Osteoblast (primary cell): ENCODE results near the gene REEP5. TPM values are rescaled to one million over a fixed set of nuclear protein-coding genes. Genes with fewer than 3 reads are reported as not detected.

ENCODE experiments used
- DNase-seq: peaks from one replicate; pipeline ENCODE4 v3.0.0; 2011; ENCODE audit warnings: low spot score, mixed read lengths; ENCODE audit not compliant: insufficient read length; ENCODE audit errors: missing footprints
- H2AFZ ChIP-seq: 2 replicates; pipeline ENCODE4 v1.6.0; 2011; ENCODE audit warnings: mild to moderate bottlenecking, low read length
- H3K27ac ChIP-seq: 2 replicates; pipeline ENCODE4 v1.5.1; 2011; ENCODE audit warnings: mild to moderate bottlenecking, low read depth, low read length, moderate library complexity
- H3K27me3 ChIP-seq: 2 replicates; pipeline ENCODE4 v1.6.0; 2012; ENCODE audit warnings: mild to moderate bottlenecking, control low read depth, inconsistent platforms, low read length, moderate library complexity; ENCODE audit not compliant: insufficient read depth
- H3K36me3 ChIP-seq: 2 replicates; pipeline ENCODE4 v1.5.1; 2011; ENCODE audit warnings: mild to moderate bottlenecking, low read length, control low read depth, moderate library complexity; ENCODE audit not compliant: insufficient read depth
- H3K4me1 ChIP-seq: 2 replicates; pipeline ENCODE4 v1.5.1; 2011; ENCODE audit warnings: mild to moderate bottlenecking, low read length, control low read depth, moderate library complexity; ENCODE audit not compliant: insufficient read depth
- H3K4me2 ChIP-seq: 2 replicates; pipeline ENCODE4 v1.6.0; 2011; ENCODE audit warnings: mild to moderate bottlenecking, low read length; ENCODE audit not compliant: insufficient read depth
- H3K4me3 ChIP-seq: fragments of 200-600 bp; sonication (generic); 3 replicates; pipeline ENCODE4 v1.5.1; 2012; ENCODE audit warnings: mild to moderate bottlenecking, low read length, inconsistent platforms; ENCODE audit not compliant: insufficient read depth
- H3K79me2 ChIP-seq: 2 replicates; pipeline ENCODE4 v1.6.0; 2012; ENCODE audit warnings: mild to moderate bottlenecking, low read length, control low read depth, inconsistent platforms; ENCODE audit not compliant: insufficient read depth
- H3K9me3 ChIP-seq: 2 replicates; pipeline ENCODE4 v1.5.1; 2011; ENCODE audit warnings: low read depth, low read length, control low read depth
- H4K20me1 ChIP-seq: 2 replicates; pipeline ENCODE4 v1.6.0; 2012; ENCODE audit warnings: mild to moderate bottlenecking, low read length, control low read depth; ENCODE audit not compliant: insufficient read depth
- CTCF ChIP-seq: IDR thresholded peaks from 2 replicates; pipeline ENCODE4 v1.5.1; 2011; ENCODE audit warnings: mild to moderate bottlenecking, low read depth, low read length, moderate library complexity; ENCODE audit errors: extremely low read depth
- total RNA-seq: library from RNA; depleted of rRNA; stranded (reverse); fragments of >200 nt; gene quantifications from 2 replicates; pipeline ENCODE4 v1.2.3, GENCODE V29; 2012

Gene REEP5
- total RNA-seq, 1 donor: 37.3 TPM

GRCh38 chr5:112933105-112933504 lies 11.1 kb upstream of the REEP5 start:
- no peak overlapping the region for H3K27ac ChIP-seq
- no peak overlapping the region for H2AFZ ChIP-seq
- H3K4me2 ChIP-seq: no peak overlapping the region
- no peaks in the 10 kb centered on the region for H3K9me3 ChIP-seq
- H3K4me1 ChIP-seq: peaks cover 19% of the 10 kb centered on the region
- H3K27me3 ChIP-seq: no peaks in the 10 kb centered on the region
- TF ChIP-seq CTCF: no peak
- no peaks in the 10 kb centered on the region for H3K36me3 ChIP-seq
- H3K79me2 ChIP-seq: no peaks in the 10 kb centered on the region
- H3K4me3 ChIP-seq: no peak overlapping the region
- DNase-seq: no peak
- H4K20me1 ChIP-seq: no peaks in the 10 kb centered on the region

DNA sequence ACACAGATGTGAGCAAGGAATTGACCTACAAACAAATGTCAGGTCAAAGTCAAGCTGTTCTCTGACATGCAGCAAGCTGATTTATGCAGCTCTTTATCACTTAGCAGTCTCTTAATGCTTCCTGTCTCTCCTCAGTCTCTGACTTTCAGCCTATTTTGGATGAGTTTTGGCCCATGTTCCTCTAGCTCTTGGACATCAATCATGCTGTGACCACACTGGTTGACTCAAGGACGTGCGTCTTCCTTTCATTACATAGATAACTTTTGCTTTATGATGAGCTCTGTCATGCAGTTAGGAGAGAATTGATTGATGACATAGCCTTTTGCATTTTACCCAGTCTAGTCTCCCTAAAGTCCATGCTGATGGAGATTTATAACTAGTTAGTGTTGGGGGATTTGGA lies 9.4 kb upstream of the REEP5 start:
- Histone ChIP-seq H3K4me1 (peaks cover 19% of the 10 kb centered on the region), H2AFZ (no peak overlapping the region), H3K4me3 (no peak overlapping the region), H3K4me2 (no peak overlapping the region), H3K9me3 (no peaks in the 10 kb centered on the region), H3K27me3 (no peaks in the 10 kb centered on the region), H3K27ac (no peak overlapping the region), H3K79me2 (no peaks in the 10 kb centered on the region), H3K36me3 (no peaks in the 10 kb centered on the region), H4K20me1 (no peaks in the 10 kb centered on the region)
- no peak for DNase-seq
- no peak for TF ChIP-seq CTCF

- TF ChIP-seq CTCF: no peak
- H3K4me1 ChIP-seq: peaks cover 16% of the 10 kb centered on the region
- no peak for DNase-seq
Observed at GRCh38 chr5:112930082-112930344, 8.0 kb upstream of the REEP5 start.

GRCh38 chr5:112929336-112930081 lies 7.5 kb upstream of the REEP5 start:
- Histone ChIP-seq H3K9me3 (no peaks in the 10 kb centered on the region), H3K36me3 (no peaks in the 10 kb centered on the region), H2AFZ (no peak overlapping the region), H3K4me2 (no peak overlapping the region), H3K79me2 (no peaks in the 10 kb centered on the region), H3K27ac (no peak overlapping the region), H3K4me1 (peaks cover 16% of the 10 kb centered on the region), H4K20me1 (no peaks in the 10 kb centered on the region), H3K27me3 (no peaks in the 10 kb centered on the region), H3K4me3 (no peak overlapping the region)
- no peak for DNase-seq
- TF ChIP-seq CTCF: no peak

More at GRCh38 chr5:112930082-112930344, 8.0 kb upstream of the REEP5 start:
- Histone ChIP-seq H3K36me3 (no peaks in the 10 kb centered on the region), H3K4me2 (no peak overlapping the region), H3K79me2 (no peaks in the 10 kb centered on the region), H4K20me1 (no peaks in the 10 kb centered on the region), H3K27me3 (no peaks in the 10 kb centered on the region), H2AFZ (no peak overlapping the region), H3K4me3 (no peak overlapping the region), H3K9me3 (no peaks in the 10 kb centered on the region), H3K27ac (no peak overlapping the region)
